Loucy (cell line): ENCODE results near the gene STX16.

Experiments
- H2AFZ ChIP-seq: fragments of 200-600 bp; sonication (generic); 2 replicates; pipeline ENCODE4 v1.6.0; 2016; ENCODE audit warnings: antibody characterized with exemption, mild to moderate bottlenecking, low read length, moderate library complexity
- H3F3A ChIP-seq: fragments of 200-600 bp; 2 replicates; pipeline ENCODE4 v1.6.0; 2016; ENCODE audit warnings: antibody characterized with exemption, low read depth, mild to moderate bottlenecking
- H3K27me3 ChIP-seq: fragments of 200-600 bp; sonication (generic); 2 replicates; pipeline ENCODE4 v1.6.1; 2014; ENCODE audit warnings: low read length, mild to moderate bottlenecking; ENCODE audit not compliant: insufficient read depth, poor library complexity, severe bottlenecking
- H3K36me3 ChIP-seq: fragments of 200-600 bp; sonication (generic); 2 replicates; pipeline ENCODE4 v1.6.1; 2016; ENCODE audit warnings: low read length; ENCODE audit not compliant: insufficient read depth
- H3K4me1 ChIP-seq: fragments of 200-600 bp; sonication (generic); 2 replicates; pipeline ENCODE4 v1.5.1; 2014; ENCODE audit warnings: low read length, mild to moderate bottlenecking; ENCODE audit not compliant: insufficient read depth, poor library complexity, severe bottlenecking
- H3K4me2 ChIP-seq: fragments of 200-600 bp; sonication (generic); 2 replicates; pipeline ENCODE4 v1.6.0; 2014; ENCODE audit warnings: antibody characterized with exemption, low read length, low read depth, mild to moderate bottlenecking; ENCODE audit not compliant: poor library complexity, severe bottlenecking
- H3K4me3 ChIP-seq: fragments of 200-600 bp; sonication (generic); 2 replicates; pipeline ENCODE4 v1.5.1; 2014; ENCODE audit warnings: low read length, mild to moderate bottlenecking, mixed read lengths; ENCODE audit not compliant: poor library complexity, severe bottlenecking
- H3K79me2 ChIP-seq: fragments of 200-600 bp; sonication (generic); 2 replicates; pipeline ENCODE4 v1.6.1; 2014; ENCODE audit warnings: low read length; ENCODE audit not compliant: insufficient read depth
- H3K9ac ChIP-seq: fragments of 200-600 bp; sonication (generic); 2 replicates; pipeline ENCODE4 v1.6.0; 2014; ENCODE audit warnings: mild to moderate bottlenecking, low read depth, low read length, moderate library complexity; ENCODE audit not compliant: poor library complexity, severe bottlenecking
- H3K9me2 ChIP-seq: fragments of 200-600 bp; sonication (generic); replicated peaks from 2 replicates; pipeline ENCODE4 v1.6.1; 2016; ENCODE audit warnings: low read depth, low read length, mixed read lengths
- H3K9me3 ChIP-seq: fragments of 200-600 bp; sonication (generic); 2 replicates; pipeline ENCODE4 v1.6.1; 2014; ENCODE audit warnings: mild to moderate bottlenecking, antibody characterized with exemption, low read length, low read depth; ENCODE audit not compliant: insufficient read depth
- H4K20me1 ChIP-seq: fragments of 200-600 bp; sonication (generic); 2 replicates; pipeline ENCODE4 v1.6.0; 2014; ENCODE audit warnings: antibody characterized with exemption, low read length, mild to moderate bottlenecking; ENCODE audit not compliant: insufficient read depth, poor library complexity, severe bottlenecking
- EZH2phosphoT487 ChIP-seq: fragments of 200-600 bp; IDR thresholded peaks from 2 replicates; pipeline ENCODE4 v1.6.1; 2018; ENCODE audit warnings: antibody characterized with exemption, mild to moderate bottlenecking, moderate library complexity, borderline replicate concordance
- TF ChIP-seq, protein P1 (sequence below): fragments of 200-600 bp; sonication (generic); conservative IDR thresholded peaks from 2 replicates; pipeline ENCODE4 v1.5.1; 2014; ENCODE audit warnings: mild to moderate bottlenecking, antibody characterized with exemption, low read length

STX16 gene

GRCh38 chr20:58633161-58634053 lies 17.7 kb upstream of the STX16 start:
- Histone ChIP-seq H3K9ac (no peak overlapping the region), H3K36me3 (no peaks in the 10 kb centered on the region), H3K79me2 (no peaks in the 10 kb centered on the region), H3K4me2 (no peak overlapping the region), H3F3A (no peaks in the 10 kb centered on the region), H3K27me3 (no peaks in the 10 kb centered on the region), H2AFZ (no peak overlapping the region), H3K9me3 (no peaks in the 10 kb centered on the region), H3K9me2 (no peaks in the 10 kb centered on the region), H4K20me1 (no peaks in the 10 kb centered on the region), H3K4me3 (no peak overlapping the region), H3K4me1 (no peaks in the 10 kb centered on the region)
- no peak for TF ChIP-seq EZH2phosphoT487
- TF ChIP-seq, protein P1, sequence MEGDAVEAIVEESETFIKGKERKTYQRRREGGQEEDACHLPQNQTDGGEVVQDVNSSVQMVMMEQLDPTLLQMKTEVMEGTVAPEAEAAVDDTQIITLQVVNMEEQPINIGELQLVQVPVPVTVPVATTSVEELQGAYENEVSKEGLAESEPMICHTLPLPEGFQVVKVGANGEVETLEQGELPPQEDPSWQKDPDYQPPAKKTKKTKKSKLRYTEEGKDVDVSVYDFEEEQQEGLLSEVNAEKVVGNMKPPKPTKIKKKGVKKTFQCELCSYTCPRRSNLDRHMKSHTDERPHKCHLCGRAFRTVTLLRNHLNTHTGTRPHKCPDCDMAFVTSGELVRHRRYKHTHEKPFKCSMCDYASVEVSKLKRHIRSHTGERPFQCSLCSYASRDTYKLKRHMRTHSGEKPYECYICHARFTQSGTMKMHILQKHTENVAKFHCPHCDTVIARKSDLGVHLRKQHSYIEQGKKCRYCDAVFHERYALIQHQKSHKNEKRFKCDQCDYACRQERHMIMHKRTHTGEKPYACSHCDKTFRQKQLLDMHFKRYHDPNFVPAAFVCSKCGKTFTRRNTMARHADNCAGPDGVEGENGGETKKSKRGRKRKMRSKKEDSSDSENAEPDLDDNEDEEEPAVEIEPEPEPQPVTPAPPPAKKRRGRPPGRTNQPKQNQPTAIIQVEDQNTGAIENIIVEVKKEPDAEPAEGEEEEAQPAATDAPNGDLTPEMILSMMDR, result no peak

GRCh38 chr20:58634059-58634458 lies 17.0 kb upstream of the STX16 start:
- Histone ChIP-seq H3K4me1 (no peaks in the 10 kb centered on the region), H4K20me1 (no peaks in the 10 kb centered on the region), H2AFZ (no peak overlapping the region), H3K4me3 (no peak overlapping the region), H3K79me2 (no peaks in the 10 kb centered on the region), H3K9me3 (no peaks in the 10 kb centered on the region), H3K9ac (no peak overlapping the region), H3F3A (no peaks in the 10 kb centered on the region), H3K9me2 (no peaks in the 10 kb centered on the region), H3K27me3 (no peaks in the 10 kb centered on the region), H3K36me3 (no peaks in the 10 kb centered on the region), H3K4me2 (no peak overlapping the region)
- TF ChIP-seq, protein P1, result no peak
- TF ChIP-seq EZH2phosphoT487, result no peak

DNA sequence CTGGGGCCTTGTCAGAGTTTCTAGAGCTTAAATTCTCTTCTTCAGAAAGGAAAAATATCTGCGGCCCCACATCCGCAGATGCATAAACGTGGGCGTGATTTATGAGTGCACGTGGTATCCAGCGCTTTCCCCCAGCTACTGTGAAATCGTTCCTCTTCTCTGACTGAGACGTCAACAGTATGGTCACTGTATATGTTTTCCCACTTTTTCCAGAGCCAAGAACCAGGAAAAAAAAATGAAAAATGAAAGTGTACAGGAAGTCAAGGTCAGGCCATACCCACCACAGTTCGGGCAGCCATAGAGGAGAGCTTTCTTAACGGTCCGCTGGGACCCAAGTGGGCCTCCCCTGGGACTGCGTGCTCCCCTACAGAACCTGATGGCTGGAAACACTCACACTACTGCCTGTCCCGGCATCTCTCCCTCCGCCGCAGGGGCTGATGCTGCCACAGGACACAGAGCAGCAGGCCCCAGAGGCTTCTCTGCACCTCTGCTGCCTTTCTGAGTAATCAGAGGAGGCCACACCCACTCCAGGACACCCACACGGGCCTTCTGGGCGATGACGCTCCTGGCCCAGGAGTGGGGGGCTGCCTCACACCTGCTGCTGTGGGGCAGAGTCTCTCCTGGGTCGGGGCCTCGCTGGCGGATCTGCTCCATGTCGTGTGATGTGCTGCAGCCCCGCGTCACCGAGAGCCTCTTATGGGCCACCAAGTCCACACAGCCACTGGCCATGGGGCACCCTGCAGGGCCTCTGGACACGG lies 16.4 kb upstream of the STX16 start:
- no peak overlapping the region for H3K4me2 ChIP-seq
- H3K79me2 ChIP-seq, result no peaks in the 10 kb centered on the region
- H3K36me3 ChIP-seq, result no peaks in the 10 kb centered on the region
- H3K9me2 ChIP-seq, result no peaks in the 10 kb centered on the region
- no peak for TF ChIP-seq EZH2phosphoT487
- TF ChIP-seq, protein P1, result no peak
- H3K27me3 ChIP-seq, result no peaks in the 10 kb centered on the region
- H3K4me3 ChIP-seq, result no peak overlapping the region
- H2AFZ ChIP-seq, result no peak overlapping the region
- H3F3A ChIP-seq, result no peaks in the 10 kb centered on the region
- no peak overlapping the region for H3K9ac ChIP-seq
- no peaks in the 10 kb centered on the region for H3K4me1 ChIP-seq
- H4K20me1 ChIP-seq, result no peaks in the 10 kb centered on the region
- H3K9me3 ChIP-seq, result no peaks in the 10 kb centered on the region
